DND-41 (cell line): ENCODE measurements around the gene PRR36.

Experiments used
- ATAC-seq: fragments of 200-7000 bp; cut with Tn5 transposase; 3 replicates; pipeline ENCODE4 v1.9.1; 2021; ENCODE audit warnings: low read depth; ENCODE audit not compliant: insufficient read depth
- DNase-seq: peaks from one replicate; pipeline ENCODE4 v3.0.0-alpha.2; 2020
- H2AFZ ChIP-seq: 2 replicates; pipeline ENCODE4 v1.6.0; 2012; ENCODE audit warnings: low read depth, low read length
- H3K27ac ChIP-seq: 2 replicates; pipeline ENCODE4 v1.5.1; 2012; ENCODE audit warnings: low read length, inconsistent platforms
- H3K27me3 ChIP-seq: fragments of 200-600 bp; sonication (generic); 2 replicates; pipeline ENCODE4 v1.6.0; 2012; ENCODE audit warnings: low read length, mild to moderate bottlenecking, inconsistent platforms; ENCODE audit not compliant: insufficient read depth, poor library complexity
- H3K36me3 ChIP-seq: 2 replicates; pipeline ENCODE4 v1.5.1; 2012; ENCODE audit warnings: low read length, inconsistent platforms; ENCODE audit not compliant: insufficient read depth
- H3K4me1 ChIP-seq: 2 replicates; pipeline ENCODE4 v1.5.1; 2012; ENCODE audit warnings: mild to moderate bottlenecking, low read length; ENCODE audit not compliant: insufficient read depth
- H3K4me2 ChIP-seq: 2 replicates; pipeline ENCODE4 v1.6.0; 2012; ENCODE audit warnings: mild to moderate bottlenecking, moderate library complexity, low read length, inconsistent platforms; ENCODE audit not compliant: insufficient read depth
- H3K4me3 ChIP-seq, 2 experiments: fragments of 200-600 bp in 1 of 2; shearing (Covaris generic) in 1 of 2; 2 replicates each; pipeline ENCODE4 v1.5.1; 2012 to 2016; ENCODE audit warnings: inconsistent platforms in 2 of 2, low read length in 2 of 2, mild to moderate bottlenecking in 2 of 2, low read depth in 1 of 2, moderate library complexity in 1 of 2
- H3K79me2 ChIP-seq: 2 replicates; pipeline ENCODE4 v1.6.0; 2012; ENCODE audit warnings: low read length, inconsistent platforms; ENCODE audit not compliant: insufficient read depth
- H3K9ac ChIP-seq: 2 replicates; pipeline ENCODE4 v1.6.0; 2012; ENCODE audit warnings: low read depth, mild to moderate bottlenecking, inconsistent platforms, low read length, moderate library complexity
- H3K9me3 ChIP-seq: 2 replicates; pipeline ENCODE4 v1.5.1; 2012; ENCODE audit warnings: low read length, moderate library complexity, mild to moderate bottlenecking, inconsistent platforms; ENCODE audit not compliant: insufficient read depth, severe bottlenecking
- H4K20me1 ChIP-seq: 2 replicates; pipeline ENCODE4 v1.6.0; 2012; ENCODE audit warnings: low read length; ENCODE audit not compliant: insufficient read depth
- CTCF ChIP-seq: IDR thresholded peaks from 2 replicates; pipeline ENCODE4 v1.5.1; 2012; ENCODE audit warnings: borderline replicate concordance, low read length, moderate library complexity, mild to moderate bottlenecking; ENCODE audit not compliant: poor library complexity, severe bottlenecking; ENCODE audit errors: extremely low read depth
- EZH2 ChIP-seq: IDR thresholded peaks from 3 replicates; pipeline ENCODE4 v1.6.1; 2012; ENCODE audit warnings: borderline replicate concordance, low read depth, mild to moderate bottlenecking, moderate library complexity, low read length, inconsistent platforms; ENCODE audit not compliant: severe bottlenecking

PRR36 gene

DNA sequence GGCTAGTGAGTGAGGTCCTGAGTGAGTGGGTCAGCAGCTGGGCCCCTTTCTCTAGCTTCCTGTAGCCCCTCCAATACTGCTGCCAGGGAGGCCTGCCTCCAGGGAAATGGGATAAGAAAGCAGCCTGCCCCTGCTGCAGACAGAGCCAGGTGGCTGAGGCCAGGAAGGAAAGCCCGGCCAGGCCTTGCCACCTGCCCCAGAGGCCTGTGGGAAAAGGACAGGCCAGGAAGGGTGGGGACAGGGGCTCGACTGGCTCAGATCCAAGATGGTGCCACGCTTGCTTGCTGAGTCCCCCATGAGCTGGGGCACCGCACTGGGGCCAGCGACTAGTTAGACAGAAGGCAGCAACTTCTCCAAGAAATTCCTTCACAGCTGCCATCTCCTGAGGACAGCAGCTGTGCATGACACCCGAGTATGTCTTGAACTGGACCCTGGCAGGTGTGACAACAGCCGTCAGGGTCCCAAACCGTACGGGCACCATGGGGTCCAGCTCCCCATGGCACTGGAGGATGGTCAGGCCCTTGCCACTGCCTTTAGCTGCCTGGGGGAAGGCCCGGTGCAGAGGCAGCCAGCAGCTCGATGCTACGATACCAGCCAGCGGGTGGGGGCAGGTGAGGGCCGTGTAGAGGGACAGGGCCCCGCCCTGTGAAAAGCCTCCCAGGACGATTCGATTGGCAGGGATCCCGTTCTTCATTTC lies 5.1 kb upstream of the PRR36 start:
- Histone ChIP-seq H3K4me3 (no peak overlapping the region), H4K20me1 (no peaks in the 10 kb centered on the region), H3K79me2 (no peaks in the 10 kb centered on the region), H2AFZ (no peak overlapping the region), H3K4me2 (no peak overlapping the region), H3K27ac (no peak overlapping the region), H3K27me3 (no peaks in the 10 kb centered on the region), H3K4me1 (peaks cover 9% of the 10 kb centered on the region), H3K9me3 (no peaks in the 10 kb centered on the region), H3K9ac (no peak overlapping the region), H3K36me3 (no peaks in the 10 kb centered on the region)
- ATAC-seq (no peak), DNase-seq (no peak)
- TF ChIP-seq EZH2 (no peak), CTCF (no peak)

- Histone ChIP-seq H3K27me3 (no peaks in the 10 kb centered on the region), H3K9ac (no peak overlapping the region), H4K20me1 (no peaks in the 10 kb centered on the region), H3K36me3 (no peaks in the 10 kb centered on the region), H3K79me2 (no peaks in the 10 kb centered on the region), H3K9me3 (no peaks in the 10 kb centered on the region), H3K4me2 (no peak overlapping the region), H3K27ac (no peak overlapping the region), H3K4me1 (peaks cover 14% of the 10 kb centered on the region), H3K4me3 (no peak overlapping the region), H2AFZ (no peak overlapping the region)
- DNase-seq (no peak), ATAC-seq (no peak)
- TF ChIP-seq EZH2, result no peak
- TF ChIP-seq CTCF, result no peak
These were observed 3.2 kb upstream of the PRR36 start for GRCh38 chr19:7877249-7877836.

- Histone ChIP-seq H3K27ac (peak overlapping the region; percentile 70), H3K9me3 (no peaks in the 10 kb centered on the region), H3K9ac (peak overlapping the region; percentile 60), H3K4me3 (peak overlapping the region in 1 of 2 experiments; percentile 57; a peak in 2 of 4 replicates), H4K20me1 (0 out of 2 replicates have a peak, but pooled peaks cover 4% of the 10 kb centered on the region), H3K36me3 (no peaks in the 10 kb centered on the region), H3K4me1 (peaks cover 18% of the 10 kb centered on the region), H3K79me2 (no peaks in the 10 kb centered on the region), H2AFZ (peak overlapping the region; percentile 76), H3K4me2 (peak overlapping the region; percentile 66), H3K27me3 (no peaks in the 10 kb centered on the region)
- no peak for ATAC-seq
- DNase-seq, result no peak
- TF ChIP-seq CTCF, result no peak
- TF ChIP-seq EZH2, result no peak
These were observed 695 bp upstream of the PRR36 start for GRCh38 chr19:7874897-7875273.
